ENCODE data around the gene KIRREL3. TPM values are rescaled to one million over a fixed set of nuclear protein-coding genes. Genes with fewer than 3 reads are reported as not detected.

The KIRREL3 gene
- total and polyA plus RNA-seq, 2 donors (not counting 3 experiments of a cell fraction or from before 2014, with no cell fraction given) = not detected

DNA sequence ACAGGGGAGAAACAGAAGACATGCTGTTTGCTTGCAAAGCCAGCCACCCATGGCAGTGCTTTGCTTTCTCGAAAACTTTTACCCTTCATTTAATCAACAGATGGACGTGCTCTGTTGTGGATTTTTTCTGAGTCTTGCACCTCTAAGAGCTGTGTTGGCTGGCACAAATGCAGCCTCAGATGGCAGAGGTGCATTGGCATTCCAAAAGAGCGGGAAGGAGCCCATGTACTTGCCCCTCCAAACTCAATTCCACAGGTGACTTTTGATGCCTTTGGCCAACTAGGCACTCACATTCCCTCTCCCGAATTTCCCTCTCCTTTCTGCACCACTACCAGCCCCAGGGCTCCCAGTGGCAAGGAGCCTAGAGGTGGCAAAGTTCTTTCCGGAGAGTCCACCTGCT is 1.2 kb downstream of the KIRREL3 start:
- no peaks in the 10 kb centered on the region for H3K9me3 ChIP-seq (replicated peaks; ENCODE audit: control insufficient read depth, insufficient read depth, low read length)
- peaks cover 25 to 31% of the 10 kb centered on the region in 2 experiments for H3K27me3 ChIP-seq (ENCODE audit: control insufficient read depth in 2 of 2, insufficient read depth in 2 of 2, low read length in 2 of 2)
- no peak for FAIRE-seq
- intact Hi-C loops (cut with micrococcal nuclease) (no loop called here), dilution Hi-C loops (cut with MboI; ENCODE audit: extremely low pct_ligation_motif_present, low sequenced_read_pairs) (no loop called here)
- no peak overlapping the region for H3K4me2 ChIP-seq (ENCODE audit: insufficient read depth, low read length)
- DNase-seq (ENCODE audit: low read depth, low spot score) = no peak
- CTCF ChIA-PET = no interaction called here
- H3K36me3 ChIP-seq (ENCODE audit: control insufficient read depth in 2 of 2, extremely low read depth in 1 of 2, insufficient read depth in 2 of 2, low read length in 2 of 2) = no peaks in the 10 kb centered on the region
- H3K79me2 ChIP-seq (ENCODE audit: control insufficient read depth, insufficient read depth, low read length) = no peaks in the 10 kb centered on the region
- no peak overlapping the region for H3K9ac ChIP-seq (replicated peaks; ENCODE audit: extremely low read depth, insufficient read depth, low read length)
- no peak overlapping the region for H3K27ac ChIP-seq (ENCODE audit: insufficient read depth, low read depth, low read length)
- H3K4me1 ChIP-seq (ENCODE audit: control insufficient read depth, extremely low read depth, insufficient read depth, low read length) = no peaks in the 10 kb centered on the region
- POLR2A ChIA-PET = no interaction called here
- no peaks in the 10 kb centered on the region for H4K20me1 ChIP-seq (replicated peaks; ENCODE audit: control insufficient read depth, extremely low read depth, insufficient read depth, low read length)
- no TSS peak for BruUV-seq (replicated peaks)
- TF ChIP-seq POLR2A (IDR thresholded peaks at IDR 0.05; ENCODE audit: low read depth, low read length) (no peak), FOS (IDR thresholded peaks at IDR 0.05; ENCODE audit: borderline replicate concordance, insufficient read depth, low read length) (no peak), EZH2 (IDR thresholded peaks at IDR 0.05; ENCODE audit: borderline replicate concordance, low read depth, low read length, severe bottlenecking) (no peak), JUN (IDR thresholded peaks at IDR 0.05; ENCODE audit: borderline replicate concordance, insufficient read depth, insufficient read length, low read depth) (no peak)
- TF ChIP-seq, protein P1, sequence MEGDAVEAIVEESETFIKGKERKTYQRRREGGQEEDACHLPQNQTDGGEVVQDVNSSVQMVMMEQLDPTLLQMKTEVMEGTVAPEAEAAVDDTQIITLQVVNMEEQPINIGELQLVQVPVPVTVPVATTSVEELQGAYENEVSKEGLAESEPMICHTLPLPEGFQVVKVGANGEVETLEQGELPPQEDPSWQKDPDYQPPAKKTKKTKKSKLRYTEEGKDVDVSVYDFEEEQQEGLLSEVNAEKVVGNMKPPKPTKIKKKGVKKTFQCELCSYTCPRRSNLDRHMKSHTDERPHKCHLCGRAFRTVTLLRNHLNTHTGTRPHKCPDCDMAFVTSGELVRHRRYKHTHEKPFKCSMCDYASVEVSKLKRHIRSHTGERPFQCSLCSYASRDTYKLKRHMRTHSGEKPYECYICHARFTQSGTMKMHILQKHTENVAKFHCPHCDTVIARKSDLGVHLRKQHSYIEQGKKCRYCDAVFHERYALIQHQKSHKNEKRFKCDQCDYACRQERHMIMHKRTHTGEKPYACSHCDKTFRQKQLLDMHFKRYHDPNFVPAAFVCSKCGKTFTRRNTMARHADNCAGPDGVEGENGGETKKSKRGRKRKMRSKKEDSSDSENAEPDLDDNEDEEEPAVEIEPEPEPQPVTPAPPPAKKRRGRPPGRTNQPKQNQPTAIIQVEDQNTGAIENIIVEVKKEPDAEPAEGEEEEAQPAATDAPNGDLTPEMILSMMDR (IDR thresholded peaks at IDR 0.05; ENCODE audit: extremely low read depth in 1 of 2, insufficient read depth in 1 of 2, low read depth in 1 of 2, low read length in 2 of 2) = no peak
- H3K4me3 ChIP-seq (replicated peaks in 1 of 3; ENCODE audit: insufficient read depth in 1 of 3, low read depth in 1 of 3, low read length in 3 of 3) = no peak overlapping the region
- H2AFZ ChIP-seq (ENCODE audit: low read depth, low read length) = no peak overlapping the region
- no peaks in the 10 kb centered on the region for H3K9me1 ChIP-seq (replicated peaks; ENCODE audit: control insufficient read depth, extremely low read depth, insufficient read depth, low read length)

- H3K27me3 ChIP-seq (ENCODE audit: control insufficient read depth in 2 of 2, insufficient read depth in 2 of 2, low read length in 2 of 2) = peaks cover 22% of the 10 kb centered on the region in 2 experiments
Observed at GRCh38 chr11:126997641-126998040, 2.9 kb downstream of the KIRREL3 start.

More at GRCh38 chr11:126997641-126998040, 2.9 kb downstream of the KIRREL3 start:
- DNase-seq (ENCODE audit: low read depth, low spot score) (no peak), FAIRE-seq (no peak)
- no peaks in the 10 kb centered on the region for H3K9me3 ChIP-seq (replicated peaks; ENCODE audit: control insufficient read depth, insufficient read depth, low read length)
- H3K36me3 ChIP-seq (ENCODE audit: control insufficient read depth in 2 of 2, extremely low read depth in 1 of 2, insufficient read depth in 2 of 2, low read length in 2 of 2) = no peaks in the 10 kb centered on the region
- BruUV-seq (replicated peaks) = no TSS peak
- TF ChIP-seq EZH2 (IDR thresholded peaks at IDR 0.05; ENCODE audit: borderline replicate concordance, low read depth, low read length, severe bottlenecking) = no peak
- no peak for TF ChIP-seq JUN (IDR thresholded peaks at IDR 0.05; ENCODE audit: borderline replicate concordance, insufficient read depth, insufficient read length, low read depth)
- TF ChIP-seq FOS (IDR thresholded peaks at IDR 0.05; ENCODE audit: borderline replicate concordance, insufficient read depth, low read length) = no peak
- no peak for TF ChIP-seq POLR2A (IDR thresholded peaks at IDR 0.05; ENCODE audit: low read depth, low read length)
- no peak for TF ChIP-seq GATA2 (IDR thresholded peaks at IDR 0.05; ENCODE audit: insufficient read depth, insufficient read length, low read depth, low read length)
- no peak for TF ChIP-seq MYC (IDR thresholded peaks at IDR 0.05; ENCODE audit: low read depth, low read length)
- TF ChIP-seq MAX (IDR thresholded peaks at IDR 0.05; ENCODE audit: insufficient read depth, insufficient read length) = no peak
- TF ChIP-seq, protein P1 (IDR thresholded peaks at IDR 0.05; ENCODE audit: extremely low read depth in 1 of 2, insufficient read depth in 1 of 2, low read depth in 1 of 2, low read length in 2 of 2) = no peak
- no peak for TF ChIP-seq POLR2AphosphoS5 (IDR thresholded peaks at IDR 0.05; ENCODE audit: insufficient read depth, low read depth, low read length)
- no peak overlapping the region for H3K4me2 ChIP-seq (ENCODE audit: insufficient read depth, low read length)
- H3K9ac ChIP-seq (replicated peaks; ENCODE audit: extremely low read depth, insufficient read depth, low read length) = no peak overlapping the region
- no peak overlapping the region for H2AFZ ChIP-seq (ENCODE audit: low read depth, low read length)
- H3K79me2 ChIP-seq (ENCODE audit: control insufficient read depth, insufficient read depth, low read length) = no peaks in the 10 kb centered on the region
- no peaks in the 10 kb centered on the region for H4K20me1 ChIP-seq (replicated peaks; ENCODE audit: control insufficient read depth, extremely low read depth, insufficient read depth, low read length)
- no peaks in the 10 kb centered on the region for H3K9me1 ChIP-seq (replicated peaks; ENCODE audit: control insufficient read depth, extremely low read depth, insufficient read depth, low read length)
- no peak overlapping the region for H3K27ac ChIP-seq (ENCODE audit: insufficient read depth, low read depth, low read length)
- ChIA-PET POLR2A (no interaction called here), CTCF (no interaction called here)
- intact Hi-C loops (cut with micrococcal nuclease) = no loop called here
- no peaks in the 10 kb centered on the region for H3K4me1 ChIP-seq (ENCODE audit: control insufficient read depth, extremely low read depth, insufficient read depth, low read length)
- no peak overlapping the region for H3K4me3 ChIP-seq (replicated peaks in 1 of 3; ENCODE audit: insufficient read depth in 1 of 3, low read depth in 1 of 3, low read length in 3 of 3)
- dilution Hi-C loops (cut with MboI; ENCODE audit: extremely low pct_ligation_motif_present, low sequenced_read_pairs) = no loop called here

Data from endothelial cell of umbilical vein (primary cell).